ENCODE data around the gene HIRA.
"Not testable (repeated sequence)": the region's sequence is repeated elsewhere in the genome, so short reads cannot be mapped to it uniquely, and the experiment has no call there.

HIRA gene

DNA sequence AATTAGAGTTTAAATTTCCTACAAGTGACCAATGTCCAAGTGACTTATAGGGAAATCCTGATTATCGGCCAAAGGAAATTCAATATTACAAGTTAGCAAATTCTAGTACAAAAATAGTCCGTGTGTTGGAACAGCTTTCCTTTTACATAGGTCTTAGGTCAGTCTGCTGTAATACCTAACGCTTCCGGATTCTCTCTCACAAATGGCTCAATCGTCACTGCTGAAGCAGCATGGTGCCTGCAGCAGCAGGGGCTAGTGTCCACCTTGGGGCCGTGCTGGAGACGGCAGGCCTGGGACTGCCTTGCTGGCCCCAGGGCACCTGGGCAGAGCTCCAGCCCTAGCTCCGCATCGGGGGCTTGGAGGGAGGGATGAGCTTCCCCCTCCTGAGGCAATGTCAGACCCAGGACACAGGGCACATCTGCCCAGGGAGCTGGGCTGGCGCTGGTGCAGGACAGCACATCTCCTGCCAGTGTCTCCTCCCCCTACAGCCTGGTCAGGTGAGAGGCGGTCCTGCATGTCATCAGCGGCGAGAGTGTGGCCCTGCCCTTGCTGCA lies 100.6 kb downstream of the HIRA start:
- no peak for TF ChIP-seq CTCF (IDR thresholded peaks at IDR 0.05; ENCODE audit: low read depth, low read length)
- in situ Hi-C loops (cut with HindIII; ENCODE audit: low sequenced_read_pairs), result no loop called here

DNA sequence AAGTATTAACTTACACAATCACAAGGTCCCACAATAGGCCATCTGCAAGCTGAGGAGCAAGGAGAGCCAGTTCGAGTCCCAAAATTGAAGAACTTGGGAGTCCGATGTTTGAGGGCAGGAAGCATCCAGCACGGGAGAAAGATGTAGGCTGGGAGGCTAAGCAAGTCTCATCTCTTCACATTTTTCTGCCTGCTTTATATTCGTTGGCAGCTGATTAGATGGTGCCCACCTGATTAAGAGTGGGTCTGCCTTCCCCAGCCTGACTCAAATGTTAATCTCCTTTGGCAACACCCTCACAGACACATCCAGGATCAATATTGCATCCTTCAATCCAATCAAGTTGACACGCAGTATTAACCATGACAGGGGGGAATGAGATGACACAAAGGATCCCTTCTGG lies 101.3 kb downstream of the HIRA start:
- H3K4me3 ChIP-seq (ENCODE audit: low read depth, low read length); DNase-seq (ENCODE audit: low read depth, low spot score); in situ Hi-C loops (cut with HindIII; ENCODE audit: low sequenced_read_pairs): not testable (repeated sequence)

More for the DNA sequence above, 100.6 kb downstream of the HIRA start:
- no peak overlapping the region for H3K4me3 ChIP-seq (ENCODE audit: low read depth, low read length)
- no peak for DNase-seq (ENCODE audit: low read depth, low spot score)

DNA sequence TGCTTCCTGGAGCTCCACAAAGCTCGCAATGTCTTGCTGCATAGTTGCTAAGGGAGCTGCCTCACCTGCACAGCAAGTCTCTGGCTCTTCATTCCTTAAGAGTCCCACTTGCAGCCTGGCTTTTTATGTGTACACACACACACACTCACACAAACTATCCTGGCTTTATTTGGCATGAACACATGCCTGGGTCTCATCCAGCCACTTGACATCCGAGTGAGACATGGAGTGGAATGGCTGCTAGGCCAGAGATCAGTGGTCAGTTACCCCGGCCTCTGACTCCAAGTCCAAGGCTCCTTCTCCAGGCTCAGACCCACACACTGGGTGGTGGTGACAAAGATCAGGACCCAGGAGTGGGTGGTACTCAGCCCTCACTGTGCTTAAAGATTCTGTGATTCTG lies 102.1 kb downstream of the HIRA start:
- no peak overlapping the region for H3K4me3 ChIP-seq (ENCODE audit: low read depth, low read length)
- DNase-seq (ENCODE audit: low read depth, low spot score), result no peak
- TF ChIP-seq CTCF (IDR thresholded peaks at IDR 0.05; ENCODE audit: low read depth, low read length), result no peak
- in situ Hi-C loops (cut with HindIII; ENCODE audit: low sequenced_read_pairs), result no loop called here

- DNase-seq (ENCODE audit: low read depth, low spot score), result no peak
- no peak for TF ChIP-seq CTCF (IDR thresholded peaks at IDR 0.05; ENCODE audit: low read depth, low read length)
- no peak overlapping the region for H3K4me3 ChIP-seq (ENCODE audit: low read depth, low read length)
- in situ Hi-C loops (cut with HindIII; ENCODE audit: low sequenced_read_pairs), result no loop called here
These were observed 106.1 kb downstream of the HIRA start for GRCh38 chr22:19325296-19325948.

- DNase-seq (ENCODE audit: low read depth, low spot score); in situ Hi-C loops (cut with HindIII; ENCODE audit: low sequenced_read_pairs); H3K4me3 ChIP-seq (ENCODE audit: low read depth, low read length): not testable (repeated sequence)
These were observed 108.1 kb downstream of the HIRA start for GRCh38 chr22:19323420-19323819.

DNA sequence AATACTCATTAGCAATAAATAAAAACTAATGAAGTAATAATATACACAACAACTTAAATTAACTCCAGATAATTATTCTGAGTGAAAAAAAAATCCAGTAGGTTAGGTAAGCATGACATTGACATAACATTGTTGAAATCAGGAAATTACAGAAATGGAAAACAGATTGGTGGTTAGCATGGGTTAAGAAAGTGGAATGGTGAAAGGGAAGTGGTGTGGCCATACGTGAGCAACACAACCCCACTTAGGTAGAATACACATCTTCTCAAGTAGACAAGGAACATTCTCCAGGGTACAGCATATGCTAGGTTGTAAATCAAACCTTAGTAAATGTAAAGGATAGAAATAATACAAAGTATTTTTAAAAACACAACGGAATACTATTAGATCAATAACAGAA lies 109.8 kb downstream of the HIRA start:
- no peak overlapping the region for H3K4me3 ChIP-seq (ENCODE audit: low read depth, low read length)
- no peak for TF ChIP-seq CTCF (IDR thresholded peaks at IDR 0.05; ENCODE audit: low read depth, low read length)
- no peak for DNase-seq (ENCODE audit: low read depth, low spot score)
- in situ Hi-C loops (cut with HindIII; ENCODE audit: low sequenced_read_pairs), result no loop called here

DNA sequence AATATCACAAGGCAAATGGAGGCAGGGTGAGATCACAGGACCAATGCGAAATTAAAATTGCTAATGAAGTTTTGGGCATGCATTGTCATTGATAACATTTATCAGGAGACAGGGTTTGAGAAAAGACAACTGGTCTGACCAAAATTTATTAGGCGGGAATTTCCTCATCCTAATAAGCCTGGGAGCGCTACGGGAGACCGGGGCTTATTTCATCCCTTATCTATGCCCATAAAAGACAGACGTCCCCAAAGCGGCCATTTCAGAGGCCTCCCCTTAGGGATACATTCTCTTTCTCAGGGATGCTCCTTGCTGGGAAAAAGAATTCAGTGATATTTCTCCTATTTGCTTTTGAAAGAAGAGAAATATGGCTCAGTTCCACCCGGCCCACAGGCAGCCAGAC lies 111.4 kb downstream of the HIRA start:
- in situ Hi-C loops (cut with HindIII; ENCODE audit: low sequenced_read_pairs); DNase-seq (ENCODE audit: low read depth, low spot score): not testable (repeated sequence)

GRCh38 chr22:19319281-19319680 lies 112.3 kb downstream of the HIRA start:
- no peak for DNase-seq (ENCODE audit: low read depth, low spot score)
- no peak overlapping the region for H3K4me3 ChIP-seq (ENCODE audit: low read depth, low read length)
- in situ Hi-C loops (cut with HindIII; ENCODE audit: low sequenced_read_pairs), result no loop called here
- no peak for TF ChIP-seq CTCF (IDR thresholded peaks at IDR 0.05; ENCODE audit: low read depth, low read length)

More for the DNA sequence above, 111.4 kb downstream of the HIRA start:
- H3K4me3 ChIP-seq (ENCODE audit: low read depth, low read length), result not testable (repeated sequence)

All from astrocyte of the spinal cord (primary cell).